ENCODE results near the gene CCDC117. TPM values are rescaled to one million over a fixed set of nuclear protein-coding genes. Genes with fewer than 3 reads are reported as not detected.

CCDC117 gene
- total RNA-seq, 2 donors from 2014 or later: 40.9 TPM

GRCh38 chr22:28799606-28800307 lies 27.3 kb downstream of the CCDC117 start:
- peak overlapping the region; percentile 100 for H3K9ac ChIP-seq (ENCODE audit: extremely low read depth, low read length, poor library complexity, severe bottlenecking)
- peaks cover 45% of the 10 kb centered on the region for H3K36me3 Mint-ChIP-seq (ENCODE audit: low read depth)
- H3K27ac ChIP-seq (ENCODE audit: low read depth, low read length): peak overlapping the region; percentile 96
- no peaks in the 10 kb centered on the region for H3K9me3 ChIP-seq (ENCODE audit: control insufficient read depth, low read length)
- H3K4me1 ChIP-seq (ENCODE audit: control insufficient read depth, insufficient read depth, low read length): no peaks in the 10 kb centered on the region
- peaks cover 35% of the 10 kb centered on the region for H3K36me3 ChIP-seq (ENCODE audit: control insufficient read depth, insufficient read depth, low read length)
- H3K27ac Mint-ChIP-seq: peak overlapping the region; percentile 94
- no peaks in the 10 kb centered on the region for H3K9me3 Mint-ChIP-seq
- no peaks in the 10 kb centered on the region for H3K27me3 Mint-ChIP-seq (ENCODE audit: insufficient read depth)
- peak overlapping the region; percentile 77 for H3K4me3 Mint-ChIP-seq
- peaks cover 18% of the 10 kb centered on the region for H3K4me1 Mint-ChIP-seq
- no peaks in the 10 kb centered on the region for H3K27me3 ChIP-seq (ENCODE audit: control insufficient read depth, insufficient read depth, low read length, poor library complexity, severe bottlenecking)
- 0% methylated on average over 10 to 31 of the region's 31 CpGs for WGBS, 2 experiments (ENCODE audit: insufficient coverage in 1 of 2, insufficient read length in 1 of 2)
- DNase-seq: peak; percentile 78
- peak overlapping the region; percentile 100 for H3K4me3 ChIP-seq (ENCODE audit: low read length)
- no peak for TF ChIP-seq CTCF (conservative IDR thresholded peaks at IDR 0.05)

GRCh38 chr22:28800308-28801041 lies 28.0 kb downstream of the CCDC117 start, which contains the start of gene XBP1:
Gene XBP1, minus strand, starts transcription at chr22:28800569.
- TF ChIP-seq CTCF (conservative IDR thresholded peaks at IDR 0.05): no peak
- DNase-seq: peak; percentile 97
- no peaks in the 10 kb centered on the region for H3K9me3 Mint-ChIP-seq
- 0% methylated on average over 28 to 78 of the region's 78 CpGs for WGBS, 2 experiments (ENCODE audit: insufficient coverage in 1 of 2, insufficient read length in 1 of 2)
- H3K4me1 ChIP-seq (ENCODE audit: control insufficient read depth, insufficient read depth, low read length): no peaks in the 10 kb centered on the region
- H3K27me3 ChIP-seq (ENCODE audit: control insufficient read depth, insufficient read depth, low read length, poor library complexity, severe bottlenecking): no peaks in the 10 kb centered on the region
- peak within 1 kb of the TSS; percentile 96 for H3K27ac ChIP-seq (ENCODE audit: low read depth, low read length)
- H3K36me3 ChIP-seq (ENCODE audit: control insufficient read depth, insufficient read depth, low read length): peaks cover 28% of the 10 kb centered on the region
- H3K4me1 Mint-ChIP-seq: peaks cover 12% of the 10 kb centered on the region
- no peaks in the 10 kb centered on the region for H3K9me3 ChIP-seq (ENCODE audit: control insufficient read depth, low read length)
- no peaks in the 10 kb centered on the region for H3K27me3 Mint-ChIP-seq (ENCODE audit: insufficient read depth)
- H3K4me3 Mint-ChIP-seq: peak within 1 kb of the TSS; percentile 77
- peak within 1 kb of the TSS; percentile 100 for H3K4me3 ChIP-seq (ENCODE audit: low read length)
- H3K9ac ChIP-seq (ENCODE audit: extremely low read depth, low read length, poor library complexity, severe bottlenecking): peak within 1 kb of the TSS; percentile 100
- peaks cover 39% of the 10 kb centered on the region for H3K36me3 Mint-ChIP-seq (ENCODE audit: low read depth)
- H3K27ac Mint-ChIP-seq: peak within 1 kb of the TSS; percentile 100

GRCh38 chr22:28801845-28802594 lies 29.5 kb downstream of the CCDC117 start:
- Histone ChIP-seq H3K36me3 (ENCODE audit: control insufficient read depth, insufficient read depth, low read length) (peaks cover 13% of the 10 kb centered on the region), H3K9ac (ENCODE audit: extremely low read depth, low read length, poor library complexity, severe bottlenecking) (no peak overlapping the region), H3K27ac (ENCODE audit: low read depth, low read length) (no peak overlapping the region), H3K27me3 (ENCODE audit: control insufficient read depth, insufficient read depth, low read length, poor library complexity, severe bottlenecking) (no peaks in the 10 kb centered on the region), H3K4me3 (ENCODE audit: low read length) (peak overlapping the region; percentile 100), H3K9me3 (ENCODE audit: control insufficient read depth, low read length) (no peaks in the 10 kb centered on the region), H3K4me1 (ENCODE audit: control insufficient read depth, insufficient read depth, low read length) (no peaks in the 10 kb centered on the region)
- 77 to 85% methylated on average over 13 to 14 of the region's 14 CpGs for WGBS, 2 experiments (ENCODE audit: insufficient coverage in 1 of 2, insufficient read length in 1 of 2)
- peak overlapping the region; percentile 77 for H3K4me3 Mint-ChIP-seq
- H3K27me3 Mint-ChIP-seq (ENCODE audit: insufficient read depth): no peaks in the 10 kb centered on the region
- peaks cover 25% of the 10 kb centered on the region for H3K36me3 Mint-ChIP-seq (ENCODE audit: low read depth)
- H3K4me1 Mint-ChIP-seq: peaks cover 11% of the 10 kb centered on the region
- TF ChIP-seq CTCF (conservative IDR thresholded peaks at IDR 0.05): no peak
- H3K9me3 Mint-ChIP-seq: no peaks in the 10 kb centered on the region
- peak overlapping the region; percentile 80 for H3K27ac Mint-ChIP-seq
- no peak for DNase-seq

All from endodermal cell (in vitro differentiated cells).